GM12891 (cell line): Measurements from ENCODE around the gene AGO3.

ENCODE experiments used
- PAX5 ChIP-seq: IDR thresholded peaks from 2 replicates; pipeline ENCODE4 v1.6.1; 2011; ENCODE audit warnings: low read length, moderate library complexity, mild to moderate bottlenecking; ENCODE audit not compliant: insufficient read depth, severe bottlenecking
- POLR2A ChIP-seq: IDR thresholded peaks from 2 replicates; pipeline ENCODE4 v1.6.1; 2011; ENCODE audit warnings: low read depth, low read length, control low read depth
- POLR2AphosphoS5 ChIP-seq: IDR thresholded peaks from 2 replicates; pipeline ENCODE4 v1.6.1; 2011; ENCODE audit warnings: low read depth, low read length, control low read depth
- POU2F2 ChIP-seq: IDR thresholded peaks from 2 replicates; pipeline ENCODE4 v1.6.1; 2011; ENCODE audit warnings: low read depth, mild to moderate bottlenecking, control low read depth, low read length, moderate library complexity
- SPI1 ChIP-seq: IDR thresholded peaks from 2 replicates; pipeline ENCODE4 v1.6.1; 2011; ENCODE audit warnings: low read depth, low read length, control low read depth
- TAF1 ChIP-seq: IDR thresholded peaks from 2 replicates; pipeline ENCODE4 v1.6.1; 2011; ENCODE audit warnings: low read depth, low read length, control low read depth

DNA sequence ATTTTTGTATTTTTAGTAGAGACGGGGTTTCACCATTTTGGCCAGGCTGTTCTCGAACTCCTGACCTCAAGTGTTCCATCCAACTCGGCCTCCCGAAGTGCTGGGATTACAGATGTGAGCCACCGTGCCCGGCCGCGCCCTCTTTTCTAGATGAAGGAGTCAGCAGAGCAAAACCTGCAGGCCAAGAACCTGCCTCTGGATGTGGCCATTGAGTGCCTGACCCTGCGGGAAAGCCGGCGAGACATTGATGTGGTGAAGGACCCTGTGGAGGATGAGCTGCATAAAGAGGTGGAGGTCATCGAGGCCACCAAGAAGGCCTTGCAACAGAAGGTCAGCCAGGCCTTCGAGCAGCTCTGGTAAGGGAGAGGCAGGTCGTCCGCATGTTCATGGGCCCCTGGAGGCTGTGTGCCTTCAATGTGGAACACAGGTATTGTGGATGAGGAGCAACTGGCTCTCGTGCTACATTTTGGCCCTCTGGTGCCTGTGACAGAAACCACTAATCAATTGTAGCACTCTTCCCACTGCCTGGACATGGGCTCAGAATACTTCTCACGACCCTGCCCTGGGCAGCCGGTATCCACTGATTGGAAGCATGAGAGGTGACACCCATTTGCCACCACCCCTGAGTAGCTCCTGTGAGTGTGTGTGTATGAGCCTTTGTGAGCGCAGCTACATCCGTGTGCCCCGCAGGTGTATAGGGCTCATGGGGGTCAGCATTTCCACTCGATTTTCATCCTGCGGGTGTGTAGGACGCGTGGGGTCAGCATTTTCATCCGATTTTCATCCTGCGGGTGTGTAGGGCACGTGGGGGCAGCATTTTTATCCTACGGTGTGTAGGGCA is 155.0 kb downstream of the AGO3 start:
- no peak for TF ChIP-seq POLR2A
- TF ChIP-seq TAF1: no peak
- TF ChIP-seq POU2F2: no peak
- TF ChIP-seq POLR2AphosphoS5: no peak
- TF ChIP-seq SPI1: no peak
- TF ChIP-seq PAX5: no peak
